HG03457 (cell line): ENCODE results near the gene THAP9.
"Not testable (repeated sequence)": the region's sequence is repeated elsewhere in the genome, so short reads cannot be mapped to it uniquely, and the experiment has no call there.

Experiments used
- ATAC-seq: cut with Tn5 transposase; IDR thresholded peaks from one replicate; pipeline ENCODE4 v1.9.1; 2021; ENCODE audit warnings: moderate number of reproducible peaks; ENCODE audit not compliant: unreplicated experiment

Gene THAP9

DNA sequence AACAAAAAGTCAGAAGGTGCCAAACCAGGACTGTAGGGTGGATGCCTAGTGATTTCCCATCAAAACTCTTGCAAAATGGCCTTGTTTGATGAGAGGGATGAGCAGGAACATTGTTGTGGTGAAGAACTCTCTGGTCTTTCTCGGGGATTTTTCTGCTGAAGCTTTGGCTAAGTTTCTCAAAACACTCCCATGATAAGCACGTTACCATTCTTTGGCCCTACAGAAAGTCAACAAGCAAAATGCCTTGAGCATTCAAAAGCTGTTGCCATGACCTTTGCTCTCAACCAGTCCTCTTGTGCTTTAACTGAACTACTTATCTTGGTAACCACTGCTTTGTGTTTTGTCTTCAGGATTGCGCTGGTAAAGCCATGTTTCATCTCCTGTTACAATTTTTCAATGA, 6.6 kb upstream of the THAP9 start:
- ATAC-seq = no peak

DNA sequence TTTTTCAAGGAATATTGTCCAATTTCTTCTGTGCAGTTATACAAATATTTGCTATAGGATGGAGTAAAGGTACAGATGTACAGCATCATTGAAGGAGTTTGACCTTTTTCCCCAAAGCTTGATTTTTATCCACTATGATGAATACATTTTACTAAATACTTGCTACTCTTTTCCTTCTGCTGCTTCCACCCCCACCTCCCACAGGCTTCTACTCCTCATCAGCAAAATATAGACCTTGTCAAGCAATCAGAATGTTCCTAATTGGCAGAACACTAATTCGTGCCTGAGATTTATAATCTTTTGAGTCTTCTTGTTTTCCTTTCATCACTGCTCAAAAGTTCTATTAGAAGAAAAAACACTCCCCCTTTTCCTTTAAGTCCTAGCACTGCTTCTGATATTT, 3.8 kb upstream of the THAP9 start:
- ATAC-seq = no peak

- ATAC-seq = no peak
Measured at GRCh38 chr4:82898322-82899243, 2.0 kb upstream of the THAP9 start.

GRCh38 chr4:82899374-82900065, 1.0 kb upstream of the THAP9 start:
- no peak for ATAC-seq

DNA sequence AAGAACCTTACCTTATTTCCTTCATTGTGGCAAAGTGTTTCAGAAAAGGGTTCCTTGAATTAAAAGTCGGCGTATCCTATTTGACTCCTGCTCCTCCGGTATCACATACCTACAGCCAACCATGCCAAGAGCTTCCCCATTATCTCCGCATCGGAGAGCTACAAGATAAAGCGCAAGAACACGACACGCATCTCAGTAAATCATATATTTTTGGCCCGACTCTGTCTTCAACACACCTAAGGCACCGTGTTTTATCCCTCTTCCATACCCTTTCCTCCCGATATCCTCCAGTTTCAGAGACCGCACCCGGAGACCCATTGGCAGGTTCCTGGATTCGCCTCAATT, 497 bp upstream of the THAP9 start:
- peak; percentile 1 for ATAC-seq

DNA sequence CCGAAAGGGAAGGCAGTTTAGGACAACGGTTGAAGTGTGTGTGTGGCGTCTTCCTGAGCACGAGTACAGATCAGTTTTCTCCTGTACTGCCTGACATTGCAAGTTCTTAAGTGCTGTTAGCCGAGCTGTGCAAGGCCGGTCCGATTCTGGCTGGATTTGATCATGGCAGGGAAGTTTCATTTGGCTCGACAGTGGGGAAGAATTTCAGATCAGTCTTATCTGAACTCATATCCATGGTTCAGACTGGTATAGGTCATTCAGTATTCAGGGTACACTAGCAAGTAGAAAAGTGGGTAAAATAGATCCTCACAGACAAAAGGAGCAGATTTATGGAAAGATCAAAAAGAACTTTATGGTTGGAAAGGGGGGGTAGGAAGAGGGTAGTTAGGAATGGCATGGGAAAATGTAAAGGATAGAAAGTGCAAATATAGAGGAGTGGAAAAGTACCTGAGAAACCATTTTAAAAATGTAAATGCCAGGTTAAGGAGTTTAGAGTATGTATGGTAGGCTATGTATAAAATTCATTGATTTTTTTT, 716 bp downstream of the THAP9 start:
- no peak for ATAC-seq

DNA sequence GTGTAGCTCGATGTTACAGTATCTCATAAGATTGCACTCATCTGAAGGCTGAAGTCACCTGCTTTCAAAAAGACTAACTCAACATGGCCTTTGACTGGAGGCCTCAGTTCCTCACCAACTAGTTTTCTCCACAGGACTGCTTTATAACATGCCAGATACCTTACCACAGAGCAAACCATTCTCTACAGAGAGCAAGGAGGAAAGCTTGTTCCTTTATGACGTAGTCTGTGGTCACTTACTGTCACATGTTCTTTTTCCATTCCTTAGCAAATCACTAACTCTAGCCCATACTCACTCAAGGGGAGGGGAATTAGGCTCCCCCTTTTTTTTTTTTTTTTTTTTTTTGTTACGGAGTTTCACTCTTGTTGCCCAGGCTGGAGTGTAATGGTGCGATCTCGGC, 3.2 kb downstream of the THAP9 start:
- ATAC-seq = no peak

GRCh38 chr4:82905205-82905604, 4.7 kb downstream of the THAP9 start:
- peak; percentile 50 for ATAC-seq

DNA sequence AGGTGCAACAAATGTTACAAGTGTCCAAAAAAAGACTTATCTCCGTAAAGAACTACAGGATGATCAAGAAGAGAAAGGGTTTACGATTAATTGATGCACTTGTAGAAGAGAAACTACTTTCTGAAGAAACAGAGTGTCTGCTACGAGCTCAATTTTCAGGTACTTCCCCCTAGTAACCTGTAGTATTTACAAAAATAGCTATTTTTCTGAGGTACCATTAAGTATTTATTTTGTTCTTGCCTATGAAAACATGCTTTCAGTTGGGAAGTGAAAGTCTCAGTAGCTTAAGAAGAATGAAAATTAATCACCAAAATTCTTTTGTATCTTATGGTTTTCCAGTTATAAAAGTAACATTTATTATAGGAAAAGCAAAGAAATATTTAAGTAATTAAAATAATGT, 5.9 kb downstream of the THAP9 start:
- ATAC-seq = no peak

- ATAC-seq = no peak
Measured at GRCh38 chr4:82909326-82909725, 8.8 kb downstream of the THAP9 start.

DNA sequence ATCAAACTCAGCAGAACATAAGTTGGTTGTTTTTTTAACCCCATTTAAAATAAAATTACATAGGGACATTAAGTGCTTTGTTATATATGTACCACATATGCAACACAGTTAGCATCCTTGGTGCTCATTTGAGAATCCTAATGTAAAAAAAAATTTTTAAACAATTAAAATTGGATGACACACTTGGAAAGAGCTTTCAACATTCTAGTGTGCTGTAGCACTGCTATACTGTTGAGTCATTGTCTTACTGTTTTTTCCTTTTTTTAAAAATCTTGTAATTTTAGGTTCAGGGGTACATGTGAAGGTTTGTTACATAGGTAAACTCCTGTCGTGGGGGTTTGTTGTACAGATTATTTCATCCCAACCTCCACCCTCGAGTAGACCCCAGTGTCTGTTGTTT, 12.8 kb downstream of the THAP9 start:
- ATAC-seq = no peak

DNA sequence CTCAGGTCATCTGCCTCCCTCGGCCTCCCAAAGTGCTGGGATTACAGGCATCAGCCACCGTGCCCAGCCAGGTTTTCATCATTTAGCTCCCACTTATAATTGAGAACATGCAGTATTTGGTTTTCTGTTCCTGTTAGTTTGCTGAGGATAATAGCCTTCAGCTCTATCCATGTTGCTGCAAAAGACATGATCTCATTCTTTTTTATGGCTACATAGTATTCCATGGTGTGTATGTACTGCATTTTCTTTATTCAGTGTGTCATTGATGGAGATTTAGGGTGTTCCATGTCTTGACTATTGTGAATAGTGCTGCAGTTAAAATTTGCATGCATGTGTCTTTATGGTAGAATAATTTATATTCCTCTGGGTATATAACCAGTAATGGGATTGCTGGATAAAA, 13.4 kb downstream of the THAP9 start:
- not testable (repeated sequence) for ATAC-seq

DNA sequence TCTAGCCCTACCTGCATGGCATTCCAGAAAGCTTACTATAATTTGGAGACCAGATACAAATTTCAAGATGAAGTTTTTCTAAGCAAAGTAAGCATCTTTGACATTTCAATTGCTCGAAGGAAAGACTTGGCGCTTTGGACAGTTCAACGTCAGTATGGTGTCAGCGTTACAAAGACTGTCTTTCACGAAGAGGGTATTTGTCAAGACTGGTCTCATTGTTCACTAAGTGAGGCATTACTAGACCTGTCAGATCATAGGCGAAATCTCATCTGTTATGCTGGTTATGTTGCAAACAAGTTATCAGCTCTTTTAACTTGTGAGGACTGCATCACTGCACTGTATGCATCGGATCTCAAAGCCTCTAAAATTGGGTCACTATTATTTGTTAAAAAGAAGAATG, 17.6 kb downstream of the THAP9 start:
- no peak for ATAC-seq

DNA sequence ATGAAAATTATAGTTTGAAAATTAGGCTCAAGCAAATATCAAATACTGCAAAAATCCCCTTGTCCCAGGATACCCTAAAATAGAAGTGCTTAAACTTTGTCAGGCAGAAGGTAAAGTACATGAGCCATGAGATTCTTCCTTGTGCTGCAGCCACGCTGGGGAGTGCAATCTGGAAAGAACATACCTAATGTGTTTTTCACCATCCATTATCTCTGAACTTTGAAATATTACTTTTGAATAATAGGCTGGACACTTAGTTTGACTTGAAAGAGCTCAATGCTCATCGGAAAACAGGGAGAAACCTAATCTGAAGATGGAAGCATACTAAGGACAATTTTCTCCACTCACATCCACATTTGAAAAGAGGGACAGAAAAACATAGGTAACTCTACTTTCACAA, 18.9 kb downstream of the THAP9 start:
- no peak for ATAC-seq

DNA sequence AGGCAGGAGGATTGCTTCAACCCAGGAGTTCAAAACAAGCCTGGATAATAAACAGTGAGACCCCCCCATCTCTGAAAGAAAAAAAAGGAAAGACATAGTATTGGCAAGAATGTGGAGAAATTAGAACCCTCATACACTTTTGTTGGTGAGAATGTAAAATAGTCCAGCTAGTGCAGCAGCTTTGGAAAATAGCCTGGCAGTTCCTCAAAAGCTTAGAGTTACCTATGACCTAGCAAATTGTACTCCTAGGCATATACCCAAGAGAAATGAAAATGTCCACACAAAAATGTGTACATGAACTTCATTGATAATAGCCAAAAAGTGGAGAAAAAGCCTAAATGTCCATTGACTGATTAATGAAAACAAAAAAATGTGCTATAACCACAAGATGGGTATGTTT, 21.3 kb downstream of the THAP9 start:
- ATAC-seq = no peak

DNA sequence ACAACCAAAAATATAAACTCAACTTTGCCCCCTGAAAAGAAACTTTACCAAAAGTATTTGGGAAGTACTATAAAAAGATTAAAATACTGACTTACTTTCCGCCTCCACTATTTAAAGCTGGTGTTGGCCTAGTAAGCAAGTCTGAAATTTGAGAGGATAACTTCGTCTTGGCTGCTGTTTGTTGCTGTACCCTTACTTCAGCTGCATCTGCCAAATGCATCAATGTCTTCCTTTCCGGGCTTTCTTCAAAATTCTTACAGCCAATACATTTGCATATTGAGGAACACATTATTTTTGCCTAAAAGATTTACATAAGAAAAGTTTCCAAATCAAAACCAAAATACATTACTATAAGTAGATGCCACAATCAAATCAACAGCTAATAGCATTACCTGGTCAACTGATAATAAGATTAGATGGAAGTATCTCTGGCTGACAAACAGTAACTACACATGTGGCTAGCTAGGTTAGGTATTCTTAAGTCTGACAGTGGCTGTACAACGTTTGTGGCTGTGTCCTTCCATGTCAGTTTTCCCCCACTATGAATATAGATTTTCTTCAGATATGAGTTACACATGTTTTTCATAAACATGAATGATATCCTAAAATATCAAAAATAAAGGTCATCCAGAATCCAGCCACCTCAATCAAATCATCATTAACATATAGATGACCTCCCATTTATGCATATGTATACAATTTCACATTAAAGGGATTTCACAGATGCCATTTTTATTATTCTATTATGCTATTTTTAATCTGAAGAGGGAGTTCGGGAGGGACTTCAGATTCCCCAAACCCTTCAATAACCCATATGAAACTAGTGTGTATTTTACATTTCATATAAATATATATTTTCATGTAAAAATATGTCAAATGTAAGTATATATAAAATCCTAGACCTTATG, 30.6 kb downstream of the THAP9 start:
- no peak for ATAC-seq

DNA sequence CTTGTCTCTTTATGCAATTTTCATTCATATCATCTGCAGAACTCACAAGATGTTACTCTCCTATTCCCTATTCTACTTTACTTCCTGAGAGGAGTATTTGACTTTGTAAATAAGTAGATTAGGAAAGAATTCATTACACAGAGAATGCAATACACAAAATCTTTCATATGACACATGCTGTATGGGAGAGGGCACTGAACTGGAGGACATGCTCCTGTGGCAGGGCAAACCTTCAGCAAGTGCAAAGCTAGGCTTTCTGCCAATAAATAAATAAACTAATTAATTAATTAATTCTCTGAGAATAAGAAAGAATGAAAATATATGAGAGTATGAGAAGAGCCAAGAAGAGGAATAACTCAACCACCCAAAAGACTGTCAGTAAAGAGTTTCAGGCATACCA, 33.9 kb downstream of the THAP9 start:
- no peak for ATAC-seq

DNA sequence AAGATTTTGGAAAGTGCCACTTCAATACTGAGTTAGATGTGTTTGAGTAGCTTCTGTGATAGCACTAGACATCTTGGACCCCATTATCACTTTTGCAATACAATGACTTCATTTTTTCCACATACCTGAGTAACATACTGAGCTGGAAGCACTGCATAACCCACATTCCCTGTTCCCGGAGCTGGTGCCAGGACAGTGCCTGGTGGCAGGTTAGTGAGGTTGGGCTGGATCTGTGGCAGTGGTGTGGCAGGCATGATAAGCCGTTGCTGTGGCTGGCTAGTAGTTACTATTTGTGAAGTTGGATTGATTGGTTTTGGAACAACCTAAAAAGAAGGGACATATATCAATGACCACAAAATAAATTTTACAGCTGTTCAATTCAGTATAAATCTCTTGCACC, 38.9 kb downstream of the THAP9 start:
- no peak for ATAC-seq

- no peak for ATAC-seq
Measured at GRCh38 chr4:82947498-82947897, 47.0 kb downstream of the THAP9 start.

GRCh38 chr4:82948647-82949204, 48.2 kb downstream of the THAP9 start:
- no peak for ATAC-seq

- no peak for ATAC-seq
Measured at GRCh38 chr4:82951196-82951595, 50.7 kb downstream of the THAP9 start.
